HG03103 (cell line): ENCODE measurements around the gene PIK3R3.

Experiments used
- ATAC-seq: cut with Tn5 transposase; IDR thresholded peaks from one replicate; pipeline ENCODE4 v1.9.1; 2021; ENCODE audit warnings: low read depth; ENCODE audit not compliant: unreplicated experiment

PIK3R3 gene

GRCh38 chr1:46158312-46159281, 26.2 kb upstream of the PIK3R3 start:
- ATAC-seq = no peak

GRCh38 chr1:46157916-46158311, 25.5 kb upstream of the PIK3R3 start:
- no peak for ATAC-seq

- no peak for ATAC-seq
Measured at GRCh38 chr1:46153732-46154131, 21.3 kb upstream of the PIK3R3 start.

- no peak for ATAC-seq
Measured at GRCh38 chr1:46153228-46153627, 20.8 kb upstream of the PIK3R3 start.

GRCh38 chr1:46152016-46152415, 19.6 kb upstream of the PIK3R3 start:
- no peak for ATAC-seq

- ATAC-seq = no peak
Measured at GRCh38 chr1:46150085-46150484, 17.7 kb upstream of the PIK3R3 start.

GRCh38 chr1:46148318-46148717, 15.9 kb upstream of the PIK3R3 start:
- ATAC-seq = no peak

- no peak for ATAC-seq
Measured at GRCh38 chr1:46137916-46138315, 5.5 kb upstream of the PIK3R3 start.

- ATAC-seq = no peak
Measured at GRCh38 chr1:46136711-46137110, 4.3 kb upstream of the PIK3R3 start.

- ATAC-seq = no peak
Measured at GRCh38 chr1:46134660-46135331, 2.4 kb upstream of the PIK3R3 start.

- no peak for ATAC-seq
Measured at GRCh38 chr1:46133781-46134350, 1.4 kb upstream of the PIK3R3 start.

GRCh38 chr1:46133181-46133658, 791 bp upstream of the PIK3R3 start:
- peak; percentile 35 for ATAC-seq

GRCh38 chr1:46131712-46132528, 509 bp downstream of the PIK3R3 start:
- ATAC-seq = no peak

GRCh38 chr1:46131093-46131492, 1.3 kb downstream of the PIK3R3 start:
- no peak for ATAC-seq

- no peak for ATAC-seq
Measured at GRCh38 chr1:46130606-46131005, 1.8 kb downstream of the PIK3R3 start.

- no peak for ATAC-seq
Measured at GRCh38 chr1:46130121-46130520, 2.3 kb downstream of the PIK3R3 start.

GRCh38 chr1:46128344-46128743, 4.1 kb downstream of the PIK3R3 start:
- no peak for ATAC-seq

- ATAC-seq = no peak
Measured at GRCh38 chr1:46118856-46119255, 13.6 kb downstream of the PIK3R3 start.

- no peak for ATAC-seq
Measured at GRCh38 chr1:46117810-46118494, 14.5 kb downstream of the PIK3R3 start.
